Activated CD4-positive, alpha-beta T cell treated with anti-CD3 and anti-CD28 coated beads, Interleukin-10, Interleukin-2, amounts not matched to agents 100 ng/mL and 50 ng/mL, durations not matched to agents 16 hours and 8 hours (primary cell): ENCODE measurements around the gene SLC43A2.

Experiments
- DNase-seq: peaks from one replicate; pipeline ENCODE4 v3.0.0-alpha.2; 2020

SLC43A2 gene

DNA sequence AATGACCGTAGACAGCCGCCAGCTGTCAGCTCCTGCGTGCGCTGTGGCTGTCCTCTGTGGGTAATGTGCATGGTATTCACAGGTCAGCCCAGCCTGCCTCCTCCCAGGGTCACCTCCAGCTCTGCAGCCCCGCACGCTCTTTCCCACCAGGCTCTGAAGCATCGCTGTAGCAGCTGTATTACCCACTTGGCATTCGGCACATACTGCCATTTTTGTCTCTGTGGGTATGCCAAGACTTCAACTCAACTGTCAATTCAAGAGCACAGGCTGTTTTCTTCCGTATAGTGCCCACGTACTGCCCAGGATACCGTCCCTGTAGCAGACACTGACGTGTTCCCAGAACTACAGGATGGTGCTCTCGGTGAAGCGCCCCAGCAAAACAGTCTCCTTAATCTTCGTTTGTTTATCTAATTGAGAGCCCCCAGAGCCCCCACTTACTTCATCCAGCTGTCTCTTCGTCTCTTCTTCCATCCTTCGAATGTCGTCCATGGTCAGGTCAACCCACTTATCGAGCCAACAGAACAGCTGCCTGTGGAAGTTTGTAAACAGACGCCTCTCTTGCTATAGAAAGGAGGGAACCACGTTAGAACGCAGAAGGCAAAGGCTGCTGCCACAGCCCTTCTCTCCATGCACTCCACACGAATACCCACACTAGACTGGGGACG lies 94.8 kb downstream of the SLC43A2 start:
- no peak for DNase-seq

DNA sequence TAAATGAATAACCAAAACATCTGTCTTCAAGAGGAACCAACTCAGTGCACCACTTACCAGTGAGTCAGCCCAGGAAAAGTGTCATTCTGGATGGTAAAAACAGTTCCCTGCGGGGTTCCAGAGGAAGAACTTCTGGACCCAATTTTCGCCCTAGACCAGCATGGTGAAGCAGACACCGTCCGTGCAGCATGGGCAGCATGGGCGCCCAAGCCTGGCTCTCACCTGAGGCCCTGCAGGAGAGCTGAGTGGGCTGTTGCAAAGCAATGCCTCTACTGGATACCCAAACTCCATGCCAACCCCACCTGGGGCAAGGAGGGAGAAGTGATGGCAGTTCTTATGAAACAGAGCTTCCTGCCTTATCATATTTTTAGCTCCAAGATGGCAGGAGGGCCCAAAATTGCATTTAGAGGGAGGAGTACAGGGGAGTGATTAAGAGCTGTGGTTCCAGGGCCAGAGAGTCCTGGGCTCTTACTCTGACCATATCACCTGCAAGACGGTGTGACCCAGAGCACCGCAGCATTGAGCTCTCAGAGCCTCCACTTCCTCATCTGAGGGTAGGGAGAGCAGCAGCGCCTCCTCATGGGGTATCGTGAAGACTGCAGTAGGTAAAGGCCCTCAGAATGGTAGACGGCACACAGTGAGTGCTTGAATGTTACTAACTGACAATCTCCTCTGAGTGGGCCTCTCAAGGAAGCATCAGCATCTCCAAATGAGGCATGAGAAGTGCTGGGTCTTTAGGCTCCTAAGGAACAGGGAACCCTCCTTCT lies 95.6 kb downstream of the SLC43A2 start:
- DNase-seq = peak; percentile 35

DNA sequence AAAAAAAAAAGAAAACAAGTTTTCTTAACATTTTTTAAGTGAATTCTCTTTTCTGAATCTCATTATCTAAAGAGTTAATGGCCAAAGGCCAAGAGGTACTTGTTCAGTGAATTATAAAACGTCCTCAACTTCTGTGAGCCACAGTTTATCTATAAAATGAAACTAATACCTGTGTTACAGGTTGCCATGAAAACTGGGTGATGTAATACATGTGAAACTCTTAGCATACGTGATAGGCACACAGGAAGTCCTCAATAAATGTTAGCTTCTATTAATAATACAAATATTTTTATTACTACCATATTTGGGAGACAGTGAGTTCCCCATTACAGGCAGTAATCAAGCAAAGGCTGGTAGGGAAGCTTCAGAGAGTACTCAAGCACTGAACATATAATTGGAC lies 98.8 kb downstream of the SLC43A2 start:
- DNase-seq = no peak

DNA sequence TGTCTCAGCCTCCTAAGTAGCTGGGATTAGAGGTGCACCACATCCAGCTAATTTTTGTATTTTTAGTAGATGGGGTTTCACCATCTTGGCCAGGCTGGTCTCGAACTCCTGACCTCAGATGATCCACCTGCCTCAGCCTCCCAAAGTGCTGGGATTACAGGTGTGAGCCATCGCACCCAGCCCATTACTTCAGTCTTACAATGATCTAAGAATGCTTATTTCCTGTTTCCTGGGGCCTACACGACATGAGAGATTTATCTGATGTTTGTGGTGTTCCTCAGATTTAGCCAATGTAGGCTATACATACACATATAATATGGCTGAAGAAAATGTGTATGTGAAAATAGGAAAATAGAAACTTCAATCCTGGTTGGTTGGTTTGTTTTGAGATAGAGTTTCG lies 101.8 kb downstream of the SLC43A2 start:
- peak; percentile 10 for DNase-seq

GRCh38 chr17:1522626-1523025 lies 106.0 kb downstream of the SLC43A2 start:
- DNase-seq = no peak

GRCh38 chr17:1521086-1521640 lies 107.5 kb downstream of the SLC43A2 start:
- no peak for DNase-seq

- no peak for DNase-seq
Observed at GRCh38 chr17:1519678-1520077, 109.0 kb downstream of the SLC43A2 start.
